Fibroblast of villous mesenchyme (primary cell): ENCODE results near the gene DNAI2. TPM values are rescaled to one million over a fixed set of nuclear protein-coding genes. Genes with fewer than 3 reads are reported as not detected.

Experiments
- DNase-seq: peaks from one replicate; pipeline ENCODE4 v3.0.0-alpha.2; 2010; ENCODE audit warnings: low read depth
- H3K4me3 ChIP-seq: 2 replicates; pipeline ENCODE4 v1.5.1; 2011; ENCODE audit warnings: low read depth, mild to moderate bottlenecking, low read length
- CTCF ChIP-seq: IDR thresholded peaks from 2 replicates; pipeline ENCODE4 v1.5.1; 2012; ENCODE audit warnings: low read depth, mild to moderate bottlenecking, low read length; ENCODE audit not compliant: insufficient read depth
- total RNA-seq: library from RNA; depleted of rRNA; stranded (reverse); fragments of >200 nt; gene quantifications from 2 replicates; pipeline ENCODE4 v1.2.3, GENCODE V29; 2012

DNAI2 gene
- total RNA-seq, 1 donor, result not detected

DNA sequence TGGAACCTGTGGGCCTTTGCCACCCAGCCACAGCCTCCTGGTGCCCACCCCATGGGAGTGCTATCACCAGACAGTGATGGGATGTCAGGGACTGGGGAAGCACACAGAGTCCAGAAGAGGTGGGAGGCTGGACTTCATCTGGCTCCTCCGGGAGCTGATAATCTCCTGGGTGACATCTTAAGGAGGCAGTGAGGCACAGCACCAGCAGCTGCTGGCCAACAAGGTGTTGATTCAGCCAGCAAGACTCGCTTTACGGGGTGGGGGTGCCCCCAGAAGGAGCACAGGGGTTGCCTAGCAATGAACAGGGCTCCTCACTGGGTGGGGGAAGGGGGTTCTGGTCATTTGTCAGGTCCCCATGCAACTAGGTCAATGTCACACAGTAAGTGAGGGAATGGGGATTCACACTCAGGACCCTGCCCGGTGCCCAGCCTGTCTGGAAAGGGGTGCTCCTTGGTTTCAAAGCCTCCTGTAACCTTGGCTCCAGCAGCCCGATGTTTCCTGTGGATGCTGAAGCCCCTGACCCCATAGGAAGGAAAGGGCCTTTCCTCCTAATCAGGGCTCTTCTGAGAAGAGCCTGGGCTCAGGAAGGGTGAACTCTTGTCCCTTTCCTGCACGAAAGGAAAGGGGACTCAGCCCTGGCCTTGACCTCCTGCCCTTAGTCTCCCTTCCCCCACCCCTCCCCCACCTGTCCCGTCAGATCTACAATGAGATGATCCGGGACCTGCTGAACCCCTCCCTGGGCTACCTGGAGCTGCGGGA lies 69.7 kb downstream of the DNAI2 start:
- TF ChIP-seq CTCF, result no peak
- DNase-seq, result no peak
- no peak overlapping the region for H3K4me3 ChIP-seq

DNA sequence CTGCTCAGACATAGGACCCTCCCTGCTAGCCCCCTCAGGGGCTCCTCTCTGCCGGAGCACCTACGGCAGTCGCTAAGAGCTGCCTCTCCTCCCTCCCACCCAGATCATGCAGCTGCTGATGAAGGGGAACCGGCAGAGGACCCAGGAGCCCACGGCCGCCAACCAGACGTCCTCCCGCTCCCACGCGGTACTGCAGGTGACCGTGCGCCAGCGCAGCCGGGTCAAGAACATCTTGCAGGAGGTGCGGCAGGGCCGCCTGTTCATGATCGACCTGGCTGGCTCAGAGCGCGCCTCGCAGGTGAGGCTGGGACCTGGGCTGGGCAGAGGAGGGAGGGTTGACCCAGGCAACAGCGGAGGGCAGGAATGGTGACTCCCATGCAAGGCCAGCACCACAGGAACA lies 70.6 kb downstream of the DNAI2 start:
- TF ChIP-seq CTCF, result no peak
- no peak for DNase-seq

GRCh38 chr17:74345433-74346241 lies 71.6 kb downstream of the DNAI2 start:
- TF ChIP-seq CTCF, result no peak
- no peak overlapping the region for H3K4me3 ChIP-seq
- DNase-seq, result no peak

More for the DNA sequence above, 70.6 kb downstream of the DNAI2 start:
- H3K4me3 ChIP-seq, result no peak overlapping the region

GRCh38 chr17:74347646-74348045 lies 73.6 kb downstream of the DNAI2 start:
- no peak for TF ChIP-seq CTCF
- no peak overlapping the region for H3K4me3 ChIP-seq
- DNase-seq, result no peak

GRCh38 chr17:74349120-74349519 lies 75.1 kb downstream of the DNAI2 start:
- no peak overlapping the region for H3K4me3 ChIP-seq
- no peak for DNase-seq
- TF ChIP-seq CTCF, result no peak

- H3K4me3 ChIP-seq, result no peak overlapping the region
- no peak for DNase-seq
- TF ChIP-seq CTCF, result no peak
Observed at GRCh38 chr17:74350486-74350885, 76.5 kb downstream of the DNAI2 start.
